Islet of Langerhans (tissue), 1 donor: ENCODE results near the gene NT5E.

ENCODE experiments used
- FAIRE-seq: peaks from one replicate; lab custom pipeline; 2011; peaks lifted over from hg19 to GRCh38; lab: Jason Lieb, UNC

NT5E gene

DNA sequence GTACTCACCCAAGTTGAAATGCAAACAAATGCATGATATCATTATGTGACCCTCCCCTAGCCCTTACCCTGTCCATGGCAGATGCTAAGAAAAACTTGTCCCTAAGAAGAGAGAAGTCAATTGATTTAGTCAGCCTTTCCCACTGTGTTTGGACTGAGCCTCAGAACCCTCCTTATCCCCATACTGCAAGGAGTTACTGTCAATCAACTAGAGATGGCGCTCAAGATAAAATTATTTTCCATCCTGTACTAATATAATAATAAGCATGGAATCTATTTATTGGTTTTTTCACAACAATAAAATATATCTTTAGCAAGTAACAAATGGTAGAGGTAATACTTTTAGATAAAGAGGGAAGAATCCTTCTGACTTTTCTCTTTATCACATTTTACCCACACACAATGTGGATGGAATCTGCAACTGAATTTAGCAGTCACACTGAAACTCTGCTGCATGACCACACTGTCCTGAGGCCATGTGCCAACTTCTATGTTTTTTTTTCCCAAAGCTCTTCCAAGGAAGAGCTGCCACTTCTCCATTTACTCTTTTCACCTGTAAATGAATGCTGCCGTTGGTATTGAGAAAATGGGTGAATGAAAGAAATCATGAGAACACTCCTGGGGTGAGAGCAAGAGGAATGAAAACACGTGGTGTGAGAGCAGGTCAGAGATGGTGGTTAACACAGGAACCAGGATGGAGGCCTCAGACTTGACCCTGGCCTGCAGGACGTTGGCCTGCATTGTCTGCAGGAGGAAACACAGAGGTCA, 10.5 kb downstream of the NT5E start:
- FAIRE-seq: no peak

DNA sequence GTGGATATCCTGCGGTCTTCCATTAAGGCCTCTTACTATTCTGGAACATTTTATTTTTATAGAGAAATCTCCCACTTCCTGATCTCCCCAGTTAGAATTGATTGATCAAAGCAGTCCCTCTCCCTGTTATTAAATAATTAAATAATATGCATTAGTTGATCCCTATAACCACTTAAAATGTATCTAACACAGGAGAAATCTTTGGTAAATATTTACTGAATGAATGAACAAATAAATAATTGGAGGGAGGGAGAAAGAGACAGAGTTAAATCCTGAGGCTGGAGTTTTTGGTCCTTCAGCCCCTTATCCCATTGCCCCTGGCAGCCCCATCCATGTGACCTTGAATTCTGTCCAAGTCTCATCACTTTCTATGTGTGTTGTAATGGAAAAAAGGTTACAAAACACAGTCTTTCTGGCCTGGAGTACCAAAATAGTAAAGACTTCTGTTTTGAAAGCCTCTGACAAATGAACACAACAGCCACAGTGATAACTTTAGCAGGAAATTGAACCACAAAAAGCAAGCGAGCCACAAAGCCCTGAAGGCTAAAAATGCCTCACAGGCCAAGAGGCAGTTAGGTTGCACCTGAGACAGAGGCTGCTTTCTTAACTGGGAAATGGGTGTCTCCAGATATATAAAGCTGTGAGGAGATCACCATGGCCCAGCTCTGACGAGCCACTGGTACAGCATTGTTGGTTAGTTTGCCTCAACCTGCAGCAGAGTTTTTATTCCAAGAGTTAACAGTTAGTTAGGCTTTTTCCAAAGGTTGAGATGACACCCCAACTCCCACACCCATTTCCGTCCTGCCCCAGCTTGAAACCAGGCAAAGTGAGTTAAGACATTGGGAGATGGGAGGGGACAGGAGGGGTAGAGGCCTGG, 11.3 kb downstream of the NT5E start:
- no peak for FAIRE-seq

DNA sequence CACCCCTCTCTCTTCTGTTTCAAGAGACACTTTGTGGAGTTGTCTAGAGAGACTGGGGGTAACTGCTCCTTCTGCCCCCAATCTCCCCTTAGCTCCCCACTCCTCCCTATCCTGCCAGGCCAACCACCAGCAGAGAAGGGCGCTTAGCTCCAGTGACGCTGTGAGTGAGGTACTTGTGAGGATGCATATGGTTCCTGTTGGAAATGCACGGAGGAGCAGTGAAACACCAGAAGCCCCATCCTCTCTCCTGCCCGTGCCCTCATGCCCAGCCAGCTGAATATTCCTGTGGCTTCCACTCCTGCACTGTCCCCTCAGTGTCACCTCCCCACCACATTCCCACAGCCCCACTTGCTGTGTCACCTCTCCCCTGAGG, 11.9 kb downstream of the NT5E start:
- FAIRE-seq: no peak

DNA sequence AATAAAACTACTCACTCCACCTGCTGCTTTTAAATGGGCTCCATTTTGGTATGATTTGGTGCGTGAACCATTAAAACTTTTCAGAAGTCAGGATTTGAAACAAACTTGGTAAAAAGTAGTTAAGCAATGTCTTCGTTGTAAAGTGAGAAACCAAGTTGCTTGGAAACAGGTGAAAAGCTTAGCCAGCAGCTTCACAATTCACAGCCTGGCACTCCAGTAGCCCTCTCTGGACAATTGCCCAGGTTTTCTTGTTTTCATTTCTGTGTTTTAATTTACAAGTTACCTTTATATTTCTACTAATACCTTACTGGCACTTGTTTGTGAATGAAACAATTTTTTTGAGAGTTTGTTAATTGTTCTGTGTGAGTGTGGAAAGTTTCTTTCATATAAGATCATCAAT, 12.8 kb downstream of the NT5E start:
- no peak for FAIRE-seq

DNA sequence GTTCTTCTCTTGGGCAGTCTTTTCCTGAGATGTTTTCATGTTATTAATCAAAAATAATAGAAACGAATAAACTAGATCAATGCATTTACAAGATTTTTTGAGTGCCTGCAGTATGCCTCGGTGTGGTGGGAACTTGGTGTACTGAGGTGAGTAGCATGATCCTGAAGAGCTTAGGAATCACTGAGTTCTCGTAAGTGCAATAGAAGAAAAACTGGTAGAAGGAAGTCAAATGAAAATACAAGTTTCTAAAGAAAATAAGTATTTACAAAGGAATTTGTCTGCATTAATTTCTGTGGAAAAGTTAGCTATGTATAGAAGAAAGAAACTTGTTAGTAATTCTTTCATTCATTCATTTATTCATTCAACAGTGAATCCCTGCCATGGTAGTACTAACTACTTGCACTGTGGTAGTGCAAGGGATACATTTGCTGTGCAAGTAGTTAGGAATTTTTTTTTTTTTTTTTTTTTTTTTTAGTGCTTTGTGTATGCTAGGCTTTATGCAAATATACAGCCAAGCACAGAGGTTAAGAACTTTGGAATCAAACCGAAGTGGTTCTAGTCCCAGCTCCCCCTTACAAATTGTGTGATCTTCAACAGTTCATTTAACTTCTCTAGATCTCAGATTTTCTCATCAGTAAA, 13.9 kb downstream of the NT5E start:
- FAIRE-seq: no peak

DNA sequence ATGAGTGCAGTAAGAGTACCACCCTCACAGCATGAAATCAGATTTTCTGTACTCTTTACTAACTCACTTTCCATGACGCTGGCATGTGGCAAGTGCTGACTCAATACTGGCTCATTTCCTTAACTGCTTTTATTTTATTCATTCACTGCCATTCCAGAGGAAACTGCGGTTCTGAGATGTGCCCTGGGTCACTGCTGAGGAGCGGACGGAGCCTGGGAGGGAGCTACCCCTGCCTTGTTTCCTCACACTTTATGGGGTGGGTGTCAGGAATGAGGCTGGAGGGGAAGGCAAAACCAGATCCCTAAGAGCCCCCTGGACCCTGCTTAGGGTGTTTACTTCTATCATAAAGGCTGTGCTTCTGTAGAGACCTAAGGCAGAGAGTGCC, 14.4 kb downstream of the NT5E start:
- no peak for FAIRE-seq

DNA sequence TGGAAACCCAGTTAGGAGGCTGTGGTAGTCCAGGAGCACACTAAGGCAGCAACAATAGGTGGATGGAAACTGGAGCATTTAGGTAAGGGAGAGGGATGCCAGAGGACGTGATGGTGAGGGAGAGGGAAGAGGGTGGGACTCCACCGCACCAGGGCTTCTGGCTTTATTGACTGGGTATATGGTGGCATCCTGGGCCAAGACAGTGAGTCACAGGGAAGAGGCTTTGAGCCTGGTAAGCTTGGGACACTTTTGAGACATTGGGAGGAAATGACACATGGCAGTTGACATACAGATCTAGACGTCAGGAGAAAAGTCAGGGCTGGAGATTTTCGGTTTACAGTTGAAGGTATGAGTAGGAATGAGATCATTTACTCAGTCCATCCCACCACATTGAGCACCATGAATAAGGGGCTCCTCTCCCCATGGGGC, 14.9 kb downstream of the NT5E start:
- FAIRE-seq: no peak

DNA sequence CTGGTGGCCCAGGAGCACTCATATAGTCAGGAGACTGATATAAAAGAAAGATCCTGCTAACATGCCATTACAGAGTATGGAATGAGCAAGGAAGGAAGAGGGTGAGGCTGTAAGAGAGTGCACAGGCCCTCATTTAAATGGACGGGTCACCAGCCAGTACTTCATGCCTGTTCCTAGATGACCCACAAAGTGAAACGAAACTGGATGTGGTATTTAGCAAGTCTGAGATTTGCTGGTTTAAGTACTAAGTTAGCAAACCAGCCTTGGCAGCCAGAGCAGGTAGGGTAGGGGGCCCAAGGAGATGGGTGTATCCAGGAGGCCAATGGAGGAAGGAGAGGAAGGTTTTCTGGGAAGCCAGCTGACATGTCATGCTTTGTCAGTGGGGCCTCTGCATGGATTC, 15.9 kb downstream of the NT5E start:
- no peak for FAIRE-seq

DNA sequence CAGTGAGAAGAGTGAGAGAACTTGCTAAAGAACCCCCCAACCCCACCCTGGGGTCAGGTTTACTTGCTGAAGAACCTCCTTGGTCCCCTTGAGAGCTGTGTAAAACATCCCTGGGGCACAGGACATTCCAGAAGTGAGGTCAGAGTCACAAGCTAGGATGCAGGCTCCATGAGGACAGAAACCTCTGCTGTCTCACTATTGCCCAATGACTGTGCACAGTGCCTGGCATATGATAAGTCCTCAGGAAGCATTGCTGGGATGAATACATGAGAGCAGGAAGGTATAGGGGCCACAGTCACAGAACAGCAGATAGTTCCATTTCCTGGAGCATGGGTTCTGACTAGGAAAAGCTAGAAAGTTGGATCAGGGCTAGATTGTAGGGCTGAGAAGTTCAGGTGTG, 18.4 kb downstream of the NT5E start:
- FAIRE-seq: no peak

DNA sequence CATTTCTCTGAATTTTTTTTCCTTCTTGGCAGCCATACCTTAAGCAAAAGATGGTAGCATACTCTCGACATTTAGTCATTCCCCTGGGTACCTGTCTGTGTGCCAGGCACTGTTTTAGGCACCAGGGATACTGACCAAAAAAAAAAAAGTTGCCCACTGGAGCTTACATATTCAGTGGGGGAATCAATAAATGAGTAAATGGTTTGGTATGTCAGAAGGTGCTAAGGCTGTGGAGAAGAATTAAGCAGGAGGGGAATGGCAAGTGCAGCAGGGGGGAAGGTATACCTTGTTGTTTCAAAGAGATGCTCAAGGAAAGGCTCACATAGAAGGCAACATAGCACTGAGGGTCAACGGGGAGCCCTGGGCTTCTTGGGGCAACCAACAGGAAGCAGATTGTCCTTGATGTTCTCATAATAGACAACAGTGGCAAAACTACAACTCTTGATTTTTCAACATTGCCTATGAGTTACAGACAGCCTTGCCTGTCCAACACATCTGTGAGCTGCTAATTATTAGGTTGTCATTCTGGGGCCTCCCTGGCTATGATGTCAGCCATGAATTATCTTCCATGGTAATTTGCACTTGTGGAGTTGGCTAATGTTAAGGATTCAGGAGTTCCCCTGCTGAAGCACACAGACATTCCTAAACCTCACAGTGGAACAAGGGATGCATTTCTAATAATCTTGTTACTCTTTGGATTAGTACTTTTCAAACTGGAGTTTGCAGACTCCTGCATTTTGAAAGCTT, 19.6 kb downstream of the NT5E start:
- no peak for FAIRE-seq

DNA sequence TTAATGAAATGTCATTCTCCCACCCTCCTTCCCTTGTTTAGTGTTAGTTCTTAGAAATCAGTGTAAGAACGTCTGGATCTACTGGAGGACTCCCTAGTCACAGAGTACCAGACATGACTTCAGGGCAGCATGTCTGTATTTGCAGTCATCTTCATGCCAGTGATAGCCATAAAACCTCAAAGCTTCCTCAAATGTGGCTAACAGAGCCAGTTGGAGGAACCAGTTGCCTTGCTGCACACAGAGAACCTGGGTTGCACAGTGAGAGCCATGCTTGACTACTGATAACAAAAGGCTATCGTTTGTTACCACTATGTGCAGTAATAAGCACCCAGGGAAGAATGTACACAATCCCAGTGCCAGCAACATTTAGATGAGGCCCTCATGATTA, 20.1 kb downstream of the NT5E start:
- FAIRE-seq: no peak

DNA sequence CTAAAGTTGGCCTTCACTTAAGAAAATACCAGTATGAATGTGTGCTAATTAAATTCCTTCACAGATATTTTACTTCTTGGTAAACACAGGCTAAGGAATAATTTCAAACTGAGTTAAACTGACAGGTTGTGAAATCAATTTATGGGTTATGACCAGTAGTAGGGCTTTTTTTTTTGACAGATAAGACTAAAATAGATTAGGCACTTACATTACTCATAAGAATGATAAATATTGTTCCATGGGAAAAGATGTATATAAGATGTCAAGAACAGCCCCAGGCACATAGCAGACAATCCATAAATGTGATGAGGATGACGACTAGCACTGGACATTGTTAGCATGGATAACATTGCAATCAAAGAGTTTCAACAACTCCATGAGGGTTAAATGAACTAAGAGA, 22.9 kb downstream of the NT5E start:
- no peak for FAIRE-seq

DNA sequence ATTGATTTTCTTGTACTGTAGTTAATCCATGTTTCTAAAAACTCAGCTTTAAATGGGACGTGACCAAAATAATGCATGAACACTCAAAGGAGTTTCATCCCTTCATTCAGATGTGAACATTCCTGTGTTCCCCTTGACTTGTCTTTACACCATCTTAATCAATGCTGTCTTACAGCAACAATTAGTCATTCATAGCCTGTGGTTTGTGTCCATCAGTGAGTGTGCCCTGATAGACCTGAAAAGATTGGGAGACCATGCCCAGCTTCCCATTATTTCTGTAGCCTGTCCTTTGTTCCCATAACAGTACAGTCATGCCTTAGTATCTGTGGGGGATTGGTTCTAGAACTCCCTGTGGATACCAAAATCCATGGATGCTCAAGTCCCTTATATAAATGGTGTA, 23.9 kb downstream of the NT5E start:
- FAIRE-seq: no peak

DNA sequence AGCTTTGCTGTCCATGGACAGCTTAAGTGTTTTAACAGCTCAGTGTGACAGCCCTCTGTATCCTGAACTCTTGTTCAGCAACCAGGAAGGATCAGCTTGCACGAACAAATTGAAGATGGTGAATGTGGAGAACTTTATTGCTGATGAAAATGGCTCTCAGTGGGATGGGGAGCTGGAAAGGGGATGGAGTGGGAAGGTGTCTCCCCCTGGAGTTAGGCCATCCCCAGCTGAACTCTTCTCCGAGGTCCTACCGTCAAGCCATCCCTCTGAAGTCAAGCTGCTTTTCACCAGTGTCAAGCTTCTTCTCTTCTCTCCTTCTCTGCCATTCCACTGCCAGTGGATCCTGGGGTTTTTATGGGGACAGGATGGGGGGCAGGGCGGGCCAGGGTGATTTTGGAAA, 26.6 kb downstream of the NT5E start:
- FAIRE-seq: no peak

DNA sequence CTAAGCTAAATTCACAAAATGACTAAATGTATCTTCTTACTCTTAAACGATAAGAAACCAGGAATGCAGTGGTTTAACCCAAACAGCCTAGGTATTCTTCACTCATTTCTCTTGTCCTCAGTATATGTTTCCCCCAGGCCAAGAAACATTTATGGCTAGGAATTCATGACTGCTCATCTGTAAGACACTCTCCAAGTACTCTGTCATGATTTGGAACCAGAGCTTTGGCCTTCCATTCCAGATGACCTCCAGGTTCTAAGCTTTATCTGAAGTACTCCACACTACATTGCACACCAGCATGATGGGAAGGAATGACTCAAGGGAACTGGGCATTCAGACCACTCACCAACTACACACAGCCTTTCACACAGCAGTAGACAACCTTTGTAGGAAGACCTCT, 29.3 kb downstream of the NT5E start:
- FAIRE-seq: no peak

DNA sequence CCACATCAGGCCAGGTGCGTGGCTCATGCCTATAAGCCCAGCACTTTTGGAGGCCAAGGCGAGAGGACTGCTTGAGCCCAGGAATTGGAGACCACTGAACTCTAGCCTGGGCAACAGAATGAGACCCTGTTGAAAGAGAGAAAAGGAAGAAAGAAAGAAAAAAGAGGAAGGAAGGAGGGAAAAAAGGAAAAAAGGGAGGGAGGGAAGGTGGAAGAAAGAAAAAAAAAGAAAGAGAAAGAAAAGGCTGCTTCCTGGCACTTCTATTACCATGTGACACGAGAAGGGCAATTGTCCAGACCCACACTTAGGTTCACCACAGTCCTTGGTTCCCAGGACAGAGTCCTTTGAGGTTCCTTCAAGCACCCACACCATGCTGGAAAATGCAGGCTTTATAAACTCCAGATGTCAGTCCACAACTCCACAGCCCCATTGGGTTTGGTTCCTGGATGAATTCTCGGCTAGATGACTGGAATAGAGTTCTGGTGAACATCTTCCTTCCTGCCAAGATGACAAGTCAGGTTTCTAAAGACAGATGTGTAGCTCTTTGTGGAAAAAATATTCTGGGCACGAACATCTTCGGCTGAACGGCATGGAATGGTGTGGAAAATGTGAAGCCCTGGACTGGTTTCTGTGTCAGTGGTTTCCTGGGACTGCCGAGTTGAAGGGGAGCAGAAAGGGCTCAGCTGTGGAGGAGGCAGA, 32.5 kb downstream of the NT5E start:
- FAIRE-seq: no peak

DNA sequence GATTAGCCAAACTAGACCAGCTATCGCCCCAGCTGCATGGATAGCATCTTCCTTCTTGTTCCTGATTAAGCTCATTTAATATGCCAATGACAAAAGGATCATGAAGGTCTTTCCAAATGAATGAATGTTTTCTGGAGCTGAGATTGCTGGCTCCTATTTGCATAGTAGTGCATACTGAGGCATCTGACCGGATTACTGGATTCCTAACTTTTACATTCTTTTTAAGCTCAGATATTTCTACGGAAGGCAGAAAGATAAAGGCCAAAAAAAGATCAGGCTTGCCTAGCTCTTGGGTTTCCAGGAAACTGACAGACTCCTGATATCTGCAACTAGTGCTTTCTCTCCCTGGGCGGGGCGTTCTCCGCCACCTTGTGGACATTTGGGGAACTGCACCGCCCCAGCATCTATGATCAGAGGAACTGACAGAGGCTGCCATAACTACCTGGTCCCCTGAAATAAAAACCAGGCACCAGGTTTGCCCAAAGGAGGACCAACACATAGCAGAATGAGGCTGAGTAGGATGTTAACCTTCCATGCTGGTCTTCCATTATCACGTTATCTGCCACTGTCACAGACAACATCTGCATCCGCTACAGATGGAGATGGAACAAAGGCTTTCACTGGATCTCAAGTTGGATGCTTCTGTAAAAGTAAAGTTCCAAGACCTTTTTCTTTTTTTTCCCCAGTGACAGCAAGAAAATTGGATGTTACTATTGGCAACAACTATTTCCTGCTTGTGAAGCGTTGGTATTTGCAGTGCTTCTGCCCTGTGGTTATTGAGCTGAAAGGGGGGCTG, 33.2 kb downstream of the NT5E start:
- FAIRE-seq: no peak

DNA sequence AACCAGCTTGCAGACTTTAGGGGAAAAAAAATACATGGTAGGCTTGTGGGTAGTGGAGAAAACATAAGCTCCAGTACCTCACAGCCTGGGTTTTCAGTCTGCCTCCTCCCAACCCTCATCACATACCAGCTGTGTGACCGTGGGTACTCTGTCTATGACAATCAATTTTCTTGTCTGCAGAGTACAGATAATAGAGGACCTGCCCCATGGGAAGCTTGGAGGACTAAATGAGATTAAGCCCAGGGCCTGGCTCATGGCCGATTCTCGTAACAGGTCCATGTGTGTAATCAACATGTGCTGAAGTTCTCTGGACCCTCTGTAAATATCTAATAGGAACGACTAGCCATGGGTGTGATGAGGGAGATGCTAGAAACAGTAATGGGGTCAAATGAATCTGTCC, 34.0 kb downstream of the NT5E start:
- no peak for FAIRE-seq

DNA sequence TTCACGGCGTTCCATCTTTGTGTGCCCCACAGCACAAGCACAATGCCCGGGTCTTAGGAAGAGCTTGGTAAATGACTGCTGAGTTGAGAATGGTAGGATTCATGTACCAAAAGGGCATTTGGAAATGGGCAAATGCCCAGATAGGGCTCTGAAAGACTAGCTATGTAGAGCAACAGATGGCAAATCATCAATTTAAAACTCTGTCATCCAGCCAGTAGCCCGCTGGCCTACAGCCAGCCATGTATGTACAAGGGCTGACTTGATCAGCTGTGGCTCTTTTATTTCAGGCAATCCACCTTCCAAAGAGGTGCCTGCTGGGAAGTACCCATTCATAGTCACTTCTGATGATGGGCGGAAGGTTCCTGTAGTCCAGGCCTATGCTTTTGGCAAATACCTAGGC, 35.1 kb downstream of the NT5E start:
- no peak for FAIRE-seq

DNA sequence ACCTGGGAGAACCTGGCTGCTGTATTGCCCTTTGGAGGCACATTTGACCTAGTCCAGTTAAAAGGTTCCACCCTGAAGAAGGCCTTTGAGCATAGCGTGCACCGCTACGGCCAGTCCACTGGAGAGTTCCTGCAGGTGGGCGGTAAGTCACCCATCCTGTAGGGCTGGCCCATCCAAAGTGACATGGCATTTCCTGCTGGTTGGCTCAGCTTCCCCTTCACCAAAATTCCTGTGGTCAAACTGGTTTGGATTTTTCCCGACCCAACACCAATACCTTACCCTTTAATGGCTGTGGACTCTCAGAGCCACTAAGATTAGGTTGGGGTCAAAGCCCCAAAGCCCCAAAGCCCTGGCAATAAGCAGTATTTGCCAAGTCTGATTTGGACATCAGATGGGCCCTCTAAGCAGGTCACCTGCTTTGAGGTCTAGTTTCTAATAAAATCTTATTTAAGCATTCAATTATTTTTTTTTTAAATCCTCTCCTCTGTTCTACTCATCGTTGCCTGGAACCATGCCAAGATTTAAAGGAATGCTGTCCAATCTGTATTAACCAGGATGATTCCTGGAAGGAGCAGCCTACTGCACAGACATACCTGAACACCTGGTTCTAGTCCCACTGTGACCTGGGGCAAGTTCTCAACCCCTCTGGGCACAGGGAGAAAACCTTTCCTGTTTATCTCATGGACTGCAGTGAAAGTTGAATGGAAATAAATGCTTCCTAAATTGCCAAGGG, 40.8 kb downstream of the NT5E start:
- no peak for FAIRE-seq

DNA sequence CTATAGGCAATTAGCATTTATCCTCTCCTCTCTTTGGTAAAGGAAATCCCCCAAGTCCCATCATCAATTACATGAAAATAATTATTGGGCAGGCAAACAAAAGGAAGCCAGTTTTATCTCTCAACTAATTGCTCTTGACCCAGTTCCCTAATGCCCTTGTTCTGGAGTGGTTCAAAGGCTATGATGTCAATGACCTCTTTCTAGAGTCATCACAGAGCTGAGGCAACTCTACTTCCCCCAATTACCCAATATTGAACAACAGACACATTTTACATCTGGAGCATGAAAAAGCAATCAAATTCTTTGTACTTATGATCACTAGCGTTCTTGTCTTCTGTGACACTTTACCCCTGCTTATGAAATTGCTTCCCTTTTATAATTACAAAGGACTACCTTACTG, 43.5 kb downstream of the NT5E start:
- no peak for FAIRE-seq
